GM12891 (cell line): ENCODE results near the gene CATSPERZ.
A peak's percentile ranks its signal among the peaks of the same experiment; 100 is the strongest.

Source experiments
- PAX5 ChIP-seq: IDR thresholded peaks from 2 replicates; pipeline ENCODE4 v1.6.1; 2011; ENCODE audit warnings: low read length, moderate library complexity, mild to moderate bottlenecking; ENCODE audit not compliant: insufficient read depth, severe bottlenecking
- POLR2A ChIP-seq: IDR thresholded peaks from 2 replicates; pipeline ENCODE4 v1.6.1; 2011; ENCODE audit warnings: low read depth, low read length, control low read depth
- POLR2AphosphoS5 ChIP-seq: IDR thresholded peaks from 2 replicates; pipeline ENCODE4 v1.6.1; 2011; ENCODE audit warnings: low read depth, low read length, control low read depth
- SPI1 ChIP-seq: IDR thresholded peaks from 2 replicates; pipeline ENCODE4 v1.6.1; 2011; ENCODE audit warnings: low read depth, low read length, control low read depth
- TAF1 ChIP-seq: IDR thresholded peaks from 2 replicates; pipeline ENCODE4 v1.6.1; 2011; ENCODE audit warnings: low read depth, low read length, control low read depth

DNA sequence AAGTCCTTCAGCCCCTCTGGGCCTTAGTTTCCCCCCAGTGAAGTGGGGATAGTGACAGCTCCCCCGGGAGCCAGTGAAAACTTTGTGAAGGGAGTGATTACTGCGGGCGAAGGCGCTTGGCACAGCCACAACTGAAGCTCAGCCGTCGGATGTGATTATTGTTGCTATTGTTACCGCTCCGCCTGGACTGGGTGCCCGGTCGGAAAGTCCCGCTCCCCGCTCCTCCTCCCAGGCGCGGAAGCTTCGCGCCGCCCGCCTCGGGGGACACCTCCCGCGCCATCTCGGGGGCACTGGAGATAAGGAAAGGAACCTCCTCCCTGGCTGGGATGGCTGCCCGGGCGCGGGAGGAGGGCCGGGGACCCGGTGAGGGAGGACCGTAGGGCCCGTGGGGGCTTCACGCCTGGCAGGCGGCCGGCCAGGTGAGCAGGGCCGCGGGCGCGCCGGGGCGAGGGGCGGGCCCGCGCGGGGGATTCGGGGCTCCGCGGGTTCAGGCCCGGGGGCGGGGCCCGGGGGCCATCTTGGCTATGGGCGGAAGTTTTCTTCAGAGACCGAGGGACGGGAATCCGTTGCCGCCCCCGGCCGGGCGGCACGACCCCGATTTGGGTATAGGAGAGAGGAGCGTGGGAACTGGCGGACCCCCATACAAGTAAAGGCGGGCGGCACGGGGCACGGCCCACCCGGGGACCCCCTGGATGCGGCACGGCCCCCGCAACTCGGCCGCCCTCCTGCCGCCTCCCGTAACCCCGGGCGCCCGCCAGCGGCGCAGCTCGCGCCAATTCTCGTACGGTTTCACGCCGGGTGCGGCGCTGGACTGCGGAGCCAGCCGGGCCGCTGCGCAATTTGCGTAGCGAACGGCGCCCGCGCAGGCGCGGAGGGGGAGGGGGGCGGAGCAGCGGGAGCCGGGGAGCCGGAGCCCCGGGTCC, 14.9 kb upstream of the CATSPERZ start, which contains the start of gene GPR137:
- TF ChIP-seq POLR2A (no peak), POLR2AphosphoS5 (0 out of 2 replicates have a peak, but pooled peaks have one; percentile 7), SPI1 (no peak), TAF1 (no peak), PAX5 (no peak)
